Subcutaneous abdominal adipose tissue (tissue), 5 donors: ENCODE measurements around the gene LARGE2.
"Not testable (repeated sequence)": the region's sequence is repeated elsewhere in the genome, so short reads cannot be mapped to it uniquely, and the experiment has no call there.

Experiments used
- H3K27ac ChIP-seq: one replicate; pipeline ENCODE4 v1.7.0; 2013; ENCODE audit warnings: low read depth, mild to moderate bottlenecking, inconsistent platforms, low read length, moderate library complexity
- H3K27me3 ChIP-seq, 5 donors: one replicate each; pipeline ENCODE4 v1.7.0; 2013; ENCODE audit warnings: low read length in 5 of 5, inconsistent platforms in 1 of 5; ENCODE audit not compliant: control insufficient read depth in 5 of 5, insufficient read depth in 4 of 5
- H3K36me3 ChIP-seq, 5 donors: one replicate each; pipeline ENCODE4 v1.7.0; 2013; ENCODE audit warnings: low read length in 5 of 5; ENCODE audit not compliant: control insufficient read depth in 5 of 5, insufficient read depth in 5 of 5
- H3K4me1 ChIP-seq, 5 donors: one replicate each; pipeline ENCODE4 v1.7.0; 2013; ENCODE audit warnings: low read length in 5 of 5, mild to moderate bottlenecking in 3 of 5, moderate library complexity in 1 of 5; ENCODE audit not compliant: control insufficient read depth in 5 of 5, insufficient read depth in 5 of 5
- H3K4me3 ChIP-seq, 5 donors: one replicate each; pipeline ENCODE4 v1.7.0; 2013; ENCODE audit warnings: low read length in 5 of 5, low read depth in 1 of 5
- H3K9ac ChIP-seq, 5 donors: one replicate each; pipeline ENCODE4 v1.7.0; 2013; ENCODE audit warnings: low read length in 5 of 5, mild to moderate bottlenecking in 4 of 5, moderate library complexity in 3 of 5
- H3K9me3 ChIP-seq, 5 donors: one replicate each; pipeline ENCODE4 v1.7.0; 2013; ENCODE audit warnings: low read length in 5 of 5; ENCODE audit not compliant: control insufficient read depth in 5 of 5
- donor health status: healthy.
- donor health status: healthy.
- donor health status: healthy.
- donor health status: healthy.
- donor health status: healthy.

LARGE2 gene

GRCh38 chr11:45902452-45903380, 19.7 kb upstream of the LARGE2 start:
- no peak overlapping the region for H3K9ac ChIP-seq
- no peak overlapping the region for H3K27ac ChIP-seq
- H3K36me3 ChIP-seq = peaks cover 0 to 28% (median 12%) of the 10 kb centered on the region in 5 donors
- peaks cover 0 to 14% (median 0%) of the 10 kb centered on the region in 5 donors for H3K27me3 ChIP-seq
- peaks cover 0 to 25% (median 23%) of the 10 kb centered on the region in 5 donors for H3K4me1 ChIP-seq
- H3K4me3 ChIP-seq = no peak overlapping the region
- H3K9me3 ChIP-seq = no peaks in the 10 kb centered on the region

DNA sequence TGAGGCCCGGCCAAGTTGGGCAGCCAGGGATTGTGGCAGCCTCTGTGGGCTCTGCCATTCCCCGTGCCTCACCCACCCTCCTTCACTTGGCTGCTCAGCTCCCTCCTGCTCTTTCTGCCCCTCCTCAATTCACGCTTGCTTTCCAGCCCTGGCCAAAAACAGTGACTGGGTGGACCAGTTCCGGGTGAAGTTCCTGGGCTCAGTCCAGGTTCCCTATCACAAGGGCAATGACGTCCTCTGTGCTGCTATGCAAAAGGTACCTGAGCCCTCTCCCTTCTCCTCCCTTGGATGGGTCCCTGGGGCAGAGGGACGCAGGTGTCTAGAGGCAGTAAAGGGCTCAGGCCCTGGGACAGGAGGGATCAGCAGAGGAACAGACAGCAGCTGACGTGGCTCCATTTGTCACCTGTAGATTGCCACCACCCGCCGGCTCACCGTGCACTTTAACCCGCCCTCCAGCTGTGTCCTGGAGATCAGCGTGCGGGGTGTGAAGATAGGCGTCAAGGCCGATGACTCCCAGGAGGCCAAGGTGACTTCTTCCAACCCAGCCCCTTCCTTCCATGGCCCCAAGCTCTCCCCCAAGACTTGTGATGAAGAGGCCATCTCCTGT, 18.0 kb upstream of the LARGE2 start:
- peaks cover 0 to 17% (median 16%) of the 10 kb centered on the region in 5 donors for H3K4me1 ChIP-seq
- no peak overlapping the region for H3K27ac ChIP-seq
- H3K36me3 ChIP-seq = peaks cover 0 to 35% (median 15%) of the 10 kb centered on the region in 5 donors
- H3K9me3 ChIP-seq = no peaks in the 10 kb centered on the region
- H3K9ac ChIP-seq = no peak overlapping the region
- H3K27me3 ChIP-seq = no peaks in the 10 kb centered on the region
- H3K4me3 ChIP-seq = no peak overlapping the region

DNA sequence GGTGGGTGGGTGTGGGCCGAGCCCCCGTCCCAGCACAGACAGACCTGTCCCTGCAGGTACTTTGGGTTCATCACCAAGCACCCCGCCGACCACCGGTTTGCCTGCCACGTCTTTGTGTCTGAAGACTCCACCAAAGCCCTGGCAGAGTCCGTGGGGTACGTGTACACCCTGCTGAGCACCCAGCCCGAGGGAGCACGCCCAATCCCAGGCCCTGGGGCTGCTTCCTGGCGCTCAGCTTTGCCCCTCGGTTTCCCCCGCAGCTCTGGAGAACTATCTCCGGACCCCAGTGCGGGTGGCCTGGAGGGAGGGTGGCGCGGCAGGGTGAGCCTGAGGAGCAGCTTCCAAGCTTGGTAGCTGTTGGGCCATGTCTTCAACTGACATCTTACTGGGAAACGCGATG, 17.4 kb upstream of the LARGE2 start:
- Histone ChIP-seq H3K4me1 (peaks cover 0 to 13% (median 12%) of the 10 kb centered on the region in 5 donors), H3K9me3 (no peaks in the 10 kb centered on the region), H3K36me3 (peaks cover 0 to 41% (median 22%) of the 10 kb centered on the region in 5 donors), H3K4me3 (no peak overlapping the region), H3K9ac (no peak overlapping the region), H3K27ac (no peak overlapping the region), H3K27me3 (no peaks in the 10 kb centered on the region)

- H3K27me3 ChIP-seq, H3K4me1 ChIP-seq, H3K9me3 ChIP-seq, H3K27ac ChIP-seq, H3K4me3 ChIP-seq, H3K9ac ChIP-seq: not testable (repeated sequence)
- H3K36me3 ChIP-seq = peaks cover 0 to 46% (median 27%) of the 10 kb centered on the region in 5 donors
Observed at GRCh38 chr11:45905576-45905975, 16.9 kb upstream of the LARGE2 start.

- no peak overlapping the region for H3K9ac ChIP-seq
- H3K36me3 ChIP-seq = peaks cover 0 to 52% (median 33%) of the 10 kb centered on the region in 5 donors
- no peak overlapping the region for H3K27ac ChIP-seq
- H3K4me1 ChIP-seq = peaks cover 0 to 3% (median 2%) of the 10 kb centered on the region in 5 donors
- no peaks in the 10 kb centered on the region for H3K27me3 ChIP-seq
- no peaks in the 10 kb centered on the region for H3K9me3 ChIP-seq
- H3K4me3 ChIP-seq = no peak overlapping the region
Observed at GRCh38 chr11:45906096-45906682, 16.3 kb upstream of the LARGE2 start.

GRCh38 chr11:45906965-45907611, 15.4 kb upstream of the LARGE2 start, which contains the start of gene FREY1:
FREY1 (minus strand) TSS chr11:45907271; CDS start chr11:45907245, 26 bp downstream.
- Histone ChIP-seq H3K4me1 (peaks cover 0 to 3% (median 0%) of the 10 kb centered on the region in 5 donors), H3K27ac (no peak within 1 kb of the TSS)

DNA sequence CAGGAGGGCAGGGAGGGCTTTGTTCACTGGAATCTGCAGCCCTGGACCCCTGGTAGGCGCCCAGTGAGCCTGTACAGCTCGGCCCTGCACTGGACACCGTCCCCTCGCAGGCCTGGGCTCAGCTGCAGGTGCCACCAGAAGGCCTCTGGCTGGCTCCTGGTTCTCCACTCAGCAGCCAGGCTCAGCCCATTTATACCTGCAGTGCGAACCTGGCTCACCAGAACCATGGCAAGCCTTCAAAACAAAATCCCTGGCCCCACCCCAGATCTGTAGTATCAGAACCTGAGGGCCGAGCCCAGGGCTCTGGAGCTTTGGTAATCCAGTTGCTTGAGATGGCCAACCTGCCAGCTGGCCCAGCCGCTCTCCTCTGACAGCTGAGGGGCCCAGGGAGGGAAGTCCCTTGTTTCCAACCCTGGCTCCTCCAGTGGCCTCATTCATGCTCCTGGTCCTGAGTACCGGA, 14.5 kb upstream of the LARGE2 start:
- H3K27me3 ChIP-seq = no peaks in the 10 kb centered on the region
- peaks cover 0 to 3% (median 0%) of the 10 kb centered on the region in 5 donors for H3K4me1 ChIP-seq
- no peak overlapping the region for H3K27ac ChIP-seq
- H3K36me3 ChIP-seq = peaks cover 0 to 64% (median 40%) of the 10 kb centered on the region in 5 donors
- no peaks in the 10 kb centered on the region for H3K9me3 ChIP-seq
- no peak overlapping the region for H3K4me3 ChIP-seq
- H3K9ac ChIP-seq = no peak overlapping the region

More at GRCh38 chr11:45906965-45907611, 15.4 kb upstream of the LARGE2 start, which contains the start of gene FREY1:
- H3K36me3 ChIP-seq = peaks cover 0 to 61% (median 37%) of the 10 kb centered on the region in 5 donors
- no peaks in the 10 kb centered on the region for H3K27me3 ChIP-seq
- H3K9ac ChIP-seq = no peak within 1 kb of the TSS
- no peak within 1 kb of the TSS for H3K4me3 ChIP-seq
- no peaks in the 10 kb centered on the region for H3K9me3 ChIP-seq

DNA sequence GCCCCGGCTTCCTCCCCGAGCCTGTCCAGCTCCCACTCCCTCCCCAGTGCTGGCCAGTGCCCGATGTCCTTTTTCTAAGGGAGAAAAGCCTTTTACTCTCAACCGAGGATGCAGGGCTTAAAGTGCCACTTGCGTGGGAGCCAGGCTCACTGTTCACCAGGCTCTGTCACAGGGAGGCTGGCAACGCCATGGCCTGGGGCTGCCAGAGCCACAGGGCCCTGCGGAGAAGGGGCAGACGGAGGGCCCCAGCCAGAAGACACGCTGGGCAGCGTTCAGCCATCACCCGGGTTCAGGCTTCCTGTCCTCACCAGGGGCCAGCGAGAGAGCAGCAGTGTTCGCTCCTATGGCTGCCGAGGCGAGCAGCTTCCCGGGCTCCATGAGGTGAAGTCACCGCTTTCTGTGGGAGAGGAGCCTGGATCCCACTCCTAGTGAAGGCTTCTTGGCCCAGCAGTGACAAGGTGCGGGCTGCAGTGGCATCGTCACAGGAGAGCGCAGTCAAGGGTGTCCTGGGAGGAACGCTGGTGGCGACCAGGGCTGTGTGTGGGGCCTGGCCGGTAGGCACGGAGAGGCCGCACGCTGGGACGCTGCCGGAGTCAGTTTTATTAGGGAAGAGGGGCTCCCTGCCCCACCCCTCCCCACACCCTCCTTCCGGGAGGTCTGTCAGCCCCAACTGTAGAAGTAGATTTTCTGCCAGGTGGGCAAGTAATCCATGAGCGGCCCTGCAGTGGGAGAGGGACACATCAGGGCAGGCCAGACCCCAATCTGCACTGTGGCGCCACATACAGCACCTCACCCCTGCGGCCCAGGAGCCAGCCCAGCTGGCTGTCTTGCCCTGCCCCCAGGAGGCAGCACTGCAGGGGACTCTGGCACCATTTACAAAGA, 12.6 kb upstream of the LARGE2 start:
- Histone ChIP-seq H3K27ac (no peak overlapping the region), H3K4me3 (no peak overlapping the region), H3K36me3 (peaks cover 0 to 66% (median 48%) of the 10 kb centered on the region in 5 donors), H3K9me3 (no peaks in the 10 kb centered on the region), H3K9ac (no peak overlapping the region), H3K4me1 (peaks cover 0 to 9% (median 0%) of the 10 kb centered on the region in 5 donors), H3K27me3 (no peaks in the 10 kb centered on the region)

- Histone ChIP-seq H3K4me3 (no peak overlapping the region), H3K27me3 (no peaks in the 10 kb centered on the region), H3K27ac (no peak overlapping the region), H3K36me3 (peaks cover 0 to 68% (median 53%) of the 10 kb centered on the region in 5 donors), H3K4me1 (peaks cover 0 to 9% (median 0%) of the 10 kb centered on the region in 5 donors), H3K9ac (no peak overlapping the region), H3K9me3 (no peaks in the 10 kb centered on the region)
Observed at GRCh38 chr11:45910623-45911022, 11.8 kb upstream of the LARGE2 start.
